ENCODE data around the gene FRY.

FRY gene

GRCh38 chr13:32311188-32311897, 279.8 kb downstream of the FRY start:
- TF ChIP-seq CTCF (IDR thresholded peaks at IDR 0.05; ENCODE audit: insufficient read depth, low read length, missing control alignments) = no peak
- no peak for DNase-seq (ENCODE audit: low read depth, low spot score)
- POLR2A ChIA-PET = no interaction called here
- no peak overlapping the region for H3K4me3 ChIP-seq (ENCODE audit: low read depth, low read length)
- CTCF ChIA-PET = interaction anchor here (0.8 to 2.6 kb wide), 7 partner anchors 10 to 402 kb away, joined by 3 to 26 read pairs (median 4); no protein-coding TSS in a partner anchor

GRCh38 chr13:32314271-32315237, 283.0 kb downstream of the FRY start:
- no peak for DNase-seq (ENCODE audit: low read depth, low spot score)
- peak overlapping the region; percentile 92 for H3K4me3 ChIP-seq (ENCODE audit: low read depth, low read length)
- ChIA-PET POLR2A (interaction anchor here (1.0 kb wide), 1 partner anchor 9 kb away, joined by 3 read pairs; no protein-coding TSS in a partner anchor), CTCF (interaction anchor here (0.7 to 2.4 kb wide), 13 partner anchors 9 to 405 kb away, joined by 3 to 10 read pairs (median 4); partner anchors contain the start of gene N4BP2L2)
- TF ChIP-seq CTCF (IDR thresholded peaks at IDR 0.05; ENCODE audit: insufficient read depth, low read length, missing control alignments) = no peak

- TF ChIP-seq CTCF (IDR thresholded peaks at IDR 0.05; ENCODE audit: insufficient read depth, low read length, missing control alignments) = no peak
- ChIA-PET CTCF (interaction anchor here (0.6 to 2.4 kb wide), 14 partner anchors 8 to 406 kb away, joined by 3 to 10 read pairs (median 3); partner anchors contain the start of gene N4BP2L2), POLR2A (interaction anchor here (1.0 kb wide), 1 partner anchor 8 kb away, joined by 3 read pairs; no protein-coding TSS in a partner anchor)
- H3K4me3 ChIP-seq (ENCODE audit: low read depth, low read length) = peak within 1 kb of the TSS; percentile 92
- DNase-seq (ENCODE audit: low read depth, low spot score) = no peak
Observed at GRCh38 chr13:32315238-32316027, 283.9 kb downstream of the FRY start, which contains the start of the genes BRCA2 and ZAR1L. Gene BRCA2 (plus strand): TSS chr13:32315508. CDS start chr13:32316461, 953 bp downstream. Gene ZAR1L (minus strand): TSS chr13:32315363. CDS start chr13:32311925, 3,438 bp downstream.

GRCh38 chr13:32316028-32316339, 284.4 kb downstream of the FRY start:
- DNase-seq (ENCODE audit: low read depth, low spot score) = no peak
- H3K4me3 ChIP-seq (ENCODE audit: low read depth, low read length) = peak overlapping the region; percentile 92
- ChIA-PET POLR2A (no interaction called here), CTCF (interaction anchor here (0.6 to 2.4 kb wide), 6 partner anchors 11 to 406 kb away, joined by 3 to 10 read pairs (median 3); no protein-coding TSS in a partner anchor)
- no peak for TF ChIP-seq CTCF (IDR thresholded peaks at IDR 0.05; ENCODE audit: insufficient read depth, low read length, missing control alignments)

GRCh38 chr13:32316501-32316900, 284.9 kb downstream of the FRY start:
- DNase-seq (ENCODE audit: low read depth, low spot score) = no peak
- TF ChIP-seq CTCF (IDR thresholded peaks at IDR 0.05; ENCODE audit: insufficient read depth, low read length, missing control alignments) = no peak
- H3K4me3 ChIP-seq (ENCODE audit: low read depth, low read length) = peak overlapping the region; percentile 92
- ChIA-PET POLR2A (no interaction called here), CTCF (interaction anchor here (0.6 to 1.3 kb wide), 2 partner anchors 233 to 297 kb away, joined by 3 to 4 read pairs; no protein-coding TSS in a partner anchor)

Measured in AG04449 (cell line).